ENCODE data around the gene ADGRG2.
"Not testable (repeated sequence)": the region's sequence is repeated elsewhere in the genome, so short reads cannot be mapped to it uniquely, and the experiment has no call there.

ADGRG2 gene

DNA sequence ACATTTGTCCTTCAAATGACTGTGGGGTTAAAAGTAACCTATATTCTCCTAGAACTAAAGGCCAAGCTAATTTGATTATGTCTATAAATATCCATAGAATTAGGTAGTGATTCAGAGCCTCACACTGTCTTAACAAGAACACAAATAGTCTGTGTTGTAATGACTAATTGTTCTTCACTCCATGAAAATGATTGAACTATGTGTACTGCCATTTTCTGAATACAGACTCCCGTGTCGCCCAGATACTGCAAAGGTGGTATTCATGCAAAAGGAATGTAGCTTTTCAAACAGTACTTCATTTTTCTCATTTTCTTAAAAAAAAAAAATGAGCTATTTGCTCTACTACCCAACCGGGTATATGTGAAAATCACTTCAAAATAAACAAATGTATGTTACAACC is 127.0 kb downstream of the ADGRG2 start:
- DNase-seq: no peak

DNA sequence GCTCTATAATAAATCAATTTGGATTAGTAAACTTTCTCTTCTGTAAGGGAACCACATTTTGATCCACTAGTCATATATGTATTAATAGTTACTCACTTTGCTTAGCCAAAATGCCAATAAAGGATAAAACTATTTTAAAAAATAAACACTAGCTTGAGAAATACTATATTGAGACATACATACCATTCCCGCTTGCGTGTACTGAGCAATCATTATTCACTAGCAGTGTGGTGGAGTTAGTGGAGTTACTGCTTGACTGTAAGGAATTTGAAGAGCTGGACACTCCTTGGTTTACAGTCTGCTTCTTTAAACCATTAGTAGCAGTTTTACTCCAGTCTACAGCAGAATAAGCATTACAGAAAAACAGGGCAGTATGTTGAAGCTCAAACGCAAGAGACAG is 127.6 kb downstream of the ADGRG2 start:
- no peak for DNase-seq

- no peak for DNase-seq
Measured at GRCh38 chrX:18992829-18993228, 129.4 kb downstream of the ADGRG2 start.

DNA sequence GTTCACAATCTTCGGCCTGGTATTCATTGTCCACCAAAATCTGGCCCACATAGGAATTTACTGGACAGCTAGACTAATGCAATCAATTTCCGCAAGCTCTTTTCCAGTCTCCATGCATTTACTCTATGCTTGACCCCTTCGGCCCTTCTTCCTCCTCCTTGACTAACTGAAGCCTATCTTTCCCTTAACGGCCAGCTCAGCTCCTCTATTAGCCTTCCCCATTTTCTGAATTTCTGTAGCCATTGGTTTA is 137.2 kb downstream of the ADGRG2 start:
- DNase-seq: no peak

GRCh38 chrX:18984381-18985185 is 137.7 kb downstream of the ADGRG2 start:
- DNase-seq: peak; percentile 86 to 90

- DNase-seq: no peak
Measured at GRCh38 chrX:18983666-18984380, 138.4 kb downstream of the ADGRG2 start, which contains the start of gene PHKA2. Gene PHKA2, minus strand, starts transcription at chrX:18984114. Its CDS starts 182 bp downstream, at chrX:18983932.

GRCh38 chrX:18981124-18981807 is 141.0 kb downstream of the ADGRG2 start:
- no peak for DNase-seq

DNA sequence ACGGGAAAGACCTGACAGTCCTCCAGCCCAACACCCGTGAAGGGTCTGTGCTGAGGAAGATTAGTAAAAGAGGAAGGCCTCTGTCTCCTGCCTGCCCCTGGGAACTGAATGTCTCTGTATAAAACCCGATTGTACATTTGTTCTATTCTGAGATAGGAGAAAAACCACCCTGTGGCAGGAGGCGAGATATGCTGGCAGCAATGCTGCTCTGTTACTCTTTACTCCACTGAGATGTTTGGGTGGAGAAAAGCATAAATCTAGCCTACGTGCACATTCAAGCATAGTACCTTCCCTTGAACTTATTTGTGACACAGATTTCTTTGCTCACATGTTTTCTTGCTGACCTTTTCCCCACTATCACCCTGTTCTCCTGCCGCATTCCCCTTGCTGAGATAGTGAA is 142.0 kb downstream of the ADGRG2 start:
- DNase-seq: not testable (repeated sequence)

- no peak for DNase-seq
Measured at GRCh38 chrX:18974993-18975392, 147.3 kb downstream of the ADGRG2 start.

DNA sequence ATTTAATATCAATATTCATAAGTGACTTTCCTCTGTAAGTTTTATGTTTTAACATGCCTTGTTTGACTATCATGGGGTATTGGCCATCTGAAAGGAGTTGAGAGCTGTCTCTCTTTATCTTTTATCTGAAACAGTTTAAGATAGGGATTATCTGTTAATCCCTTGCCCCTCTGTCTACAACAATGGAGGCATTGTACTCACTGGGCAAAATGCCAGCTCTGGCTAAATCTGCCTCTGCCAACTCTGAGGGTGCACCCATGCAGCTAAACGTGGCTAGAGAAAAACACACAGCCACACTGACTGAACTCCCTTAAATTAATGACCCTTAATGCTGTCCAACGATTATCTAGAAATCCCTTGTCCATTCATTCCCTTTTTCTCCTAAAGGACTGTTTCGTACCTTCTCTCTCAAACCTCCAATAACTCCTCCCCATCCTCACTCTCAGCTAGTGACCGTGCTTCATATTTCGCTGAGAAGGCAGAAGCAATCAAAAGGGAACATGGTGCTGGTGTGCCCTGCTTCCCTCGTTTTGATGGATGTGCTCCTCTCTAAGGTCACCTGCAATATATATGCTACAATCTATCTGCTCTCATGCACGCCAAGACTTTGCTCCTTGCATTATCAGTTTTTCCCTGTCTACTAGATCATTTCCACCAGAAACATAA is 148.6 kb downstream of the ADGRG2 start:
- no peak for DNase-seq

- DNase-seq: no peak
Measured at GRCh38 chrX:18971506-18971905, 150.8 kb downstream of the ADGRG2 start.

GRCh38 chrX:18970465-18970864 is 151.8 kb downstream of the ADGRG2 start:
- no peak for DNase-seq

DNA sequence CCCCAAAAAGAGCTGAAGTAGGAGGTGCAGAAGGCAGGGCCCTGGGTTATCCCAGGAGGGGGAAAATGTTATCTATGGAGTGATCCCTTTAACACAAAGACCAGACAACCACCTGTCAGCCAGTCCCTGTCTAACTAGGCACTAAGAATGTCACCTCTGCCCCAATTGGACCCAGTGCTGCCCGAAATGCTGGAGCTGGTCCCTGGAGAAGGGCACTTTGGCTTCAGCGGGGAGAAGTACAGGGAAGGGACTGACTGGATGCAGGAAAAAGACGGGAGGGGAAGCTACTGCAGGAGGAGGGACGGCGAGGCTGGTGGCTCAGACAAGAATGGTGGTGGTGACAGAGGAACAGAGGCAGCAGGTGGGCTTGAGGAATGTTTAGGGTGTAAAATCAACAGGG is 155.6 kb downstream of the ADGRG2 start:
- DNase-seq: no peak

GRCh38 chrX:18964901-18965300 is 157.4 kb downstream of the ADGRG2 start:
- no peak for DNase-seq

DNA sequence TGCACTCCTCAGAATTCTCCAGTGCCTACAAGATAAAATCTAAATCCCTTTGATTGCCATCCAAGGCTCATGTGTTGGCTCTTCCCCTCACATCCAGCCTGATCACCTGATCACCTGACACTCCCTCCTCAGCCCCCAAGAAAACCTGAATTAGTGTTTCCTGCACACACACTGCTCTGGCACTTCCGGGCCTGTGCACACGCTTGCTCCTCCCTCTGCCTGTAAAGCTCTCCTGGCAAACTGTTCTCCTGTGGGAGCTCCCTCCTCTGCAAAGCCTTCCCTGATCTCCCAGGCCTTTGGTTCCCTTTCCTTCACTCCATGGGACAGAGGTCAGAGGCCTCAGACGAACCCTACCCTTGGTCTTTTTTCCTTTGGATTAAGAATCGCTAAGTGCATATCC is 158.2 kb downstream of the ADGRG2 start:
- no peak for DNase-seq

- no peak for DNase-seq
Measured at GRCh38 chrX:18962329-18962728, 159.9 kb downstream of the ADGRG2 start.

DNA sequence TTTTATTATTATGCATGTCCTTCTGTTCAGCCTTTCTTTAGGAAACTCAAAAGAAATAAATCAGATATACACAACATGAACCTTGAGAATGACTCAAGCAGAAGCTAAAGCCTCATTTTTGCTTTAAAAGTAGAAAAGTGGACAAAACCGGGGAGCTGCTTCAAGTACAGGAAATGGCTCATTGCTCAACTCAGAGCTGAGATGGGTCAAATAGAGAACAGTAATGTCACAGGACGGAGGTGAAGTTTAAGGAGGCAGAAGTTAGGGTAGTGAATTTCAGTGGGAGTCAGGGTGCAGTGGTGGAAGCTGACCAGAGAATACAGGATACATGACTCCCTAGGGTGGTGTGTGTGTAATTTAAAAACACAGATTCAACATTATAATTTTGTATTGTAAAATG is 160.6 kb downstream of the ADGRG2 start:
- no peak for DNase-seq

DNA sequence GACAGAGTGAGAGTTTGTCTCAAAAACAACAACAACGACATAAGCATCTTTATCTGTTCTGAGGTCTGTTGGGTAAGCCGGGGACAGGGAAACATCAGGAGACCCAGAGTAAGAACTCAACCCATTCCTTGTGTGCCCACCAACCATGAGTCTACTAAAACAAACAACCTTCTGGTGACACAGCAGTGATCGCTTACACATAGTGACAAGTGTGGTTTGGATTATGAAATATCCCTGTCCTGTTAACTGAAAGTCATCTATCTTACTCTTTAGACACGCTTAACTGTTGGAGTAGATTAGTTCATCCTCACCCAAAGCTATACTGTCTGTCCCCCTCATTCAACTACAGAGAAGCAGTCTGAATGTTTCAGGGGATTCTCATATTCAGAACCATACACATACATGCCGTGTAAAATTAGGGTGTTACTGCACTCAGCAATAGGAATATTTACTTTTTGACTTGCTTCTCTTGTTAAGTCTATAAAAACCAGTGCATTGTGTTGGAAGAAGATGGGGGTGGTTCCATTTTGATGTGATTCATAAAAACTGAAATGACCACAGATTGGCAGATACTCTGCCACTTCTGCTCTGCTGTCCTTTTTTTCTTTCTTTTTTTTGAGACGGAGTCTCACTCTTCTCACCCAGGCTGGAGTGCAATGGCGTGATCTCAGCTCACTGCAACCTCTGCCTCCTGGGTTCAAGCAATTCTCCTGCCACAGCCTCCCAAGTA is 165.8 kb downstream of the ADGRG2 start:
- DNase-seq: no peak

- no peak for DNase-seq
Measured at GRCh38 chrX:18955676-18956075, 166.6 kb downstream of the ADGRG2 start.

DNA sequence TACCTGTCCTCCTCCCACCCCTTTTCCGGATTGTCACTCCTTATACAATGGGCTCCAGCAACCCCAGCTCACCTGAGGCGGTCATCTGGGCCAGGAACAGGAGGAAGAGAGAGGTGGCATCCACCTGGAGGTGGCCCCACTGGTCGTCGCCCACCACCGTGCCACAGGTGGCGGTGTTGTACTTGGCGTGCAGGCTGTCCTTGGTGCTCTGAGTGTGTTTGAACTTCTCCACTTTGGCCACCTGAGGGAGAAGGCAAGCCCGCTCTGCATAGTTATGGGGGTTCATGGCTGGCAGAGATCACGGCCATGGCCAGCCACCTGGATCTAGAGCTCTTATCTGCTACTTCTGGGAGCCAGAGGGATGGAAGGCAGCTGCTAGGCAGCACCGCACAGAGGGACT is 171.2 kb downstream of the ADGRG2 start:
- no peak for DNase-seq

DNA sequence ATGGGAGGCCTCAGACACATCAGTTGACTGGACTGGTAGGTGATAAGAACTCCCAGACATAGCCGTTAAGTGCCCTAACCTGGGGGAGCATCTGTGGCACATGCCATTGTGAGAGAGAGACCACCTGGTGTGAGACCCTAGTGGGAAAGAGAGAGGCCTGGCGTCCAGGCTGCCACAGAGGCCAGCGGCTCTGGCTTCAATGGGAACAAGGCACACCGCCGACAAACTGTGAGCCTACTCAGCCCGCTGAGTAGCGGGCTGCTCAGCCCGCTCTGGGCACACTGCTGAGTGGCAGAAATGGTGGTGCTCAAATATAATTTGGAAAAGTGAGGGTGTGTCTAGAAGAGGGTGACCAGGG is 172.3 kb downstream of the ADGRG2 start:
- no peak for DNase-seq

- DNase-seq: no peak
Measured at GRCh38 chrX:18949291-18949943, 172.9 kb downstream of the ADGRG2 start.
